GM12878 (cell line): ENCODE data around the gene THOC5. TPM values are rescaled to one million over a fixed set of nuclear protein-coding genes. Genes with fewer than 3 reads are reported as not detected.

Source experiments
- ATAC-seq: fragments of 200-7000 bp; cut with Tn5 transposase; 3 replicates; pipeline ENCODE4 v1.9.1; 2020; ENCODE audit warnings: mild to moderate bottlenecking, moderate library complexity
- BruUV-seq: library from RNA; stranded (reverse); fragments of 400-500 nt; replicated peaks from 2 replicates; lab custom pipeline; 2021; lab: Mats Ljungman, UMichigan
- CTCF ChIA-PET: fragments of 300-600 bp; sonication (Branson Sonifier 250); formaldehyde crosslinking; extraction: SDS; loops from one replicate; lab custom pipeline; 2021; ENCODE audit warnings: inconsistent platforms; lab: Yijun Ruan, JAX
- POLR2A ChIA-PET: fragments of 350-600 bp; formaldehyde crosslinking; extraction: SDS; loops from one replicate; lab custom pipeline; 2021; ENCODE audit warnings: inconsistent platforms; lab: Charles Lee
- RAD21 ChIA-PET: fragments of 300-600 bp; sonication (Branson Sonifier 250); formaldehyde crosslinking; loops from one replicate; lab custom pipeline; 2023; ENCODE audit warnings: antibody characterized with exemption; ENCODE audit not compliant: unreplicated experiment; lab: Charles Lee
- SMC1A ChIA-PET: fragments of 300-600 bp; sonication (Branson Sonifier 250); formaldehyde crosslinking; loops from one replicate; lab custom pipeline; 2023; ENCODE audit not compliant: unreplicated experiment, uncharacterized antibody; lab: Charles Lee
- DNase-seq: peaks from one replicate; pipeline ENCODE4 v3.0.0-alpha.2; 2011; ENCODE audit warnings: low read depth, low spot score
- FAIRE-seq: peaks from 3 replicates; lab custom pipeline; 2011; peaks lifted over from hg19 to GRCh38; lab: Jason Lieb, UNC
- H2AFZ ChIP-seq: 2 replicates; pipeline ENCODE4 v1.6.0; 2011; ENCODE audit warnings: low read depth, low read length, control low read depth; ENCODE audit not compliant: control insufficient read depth
- H3K27ac ChIP-seq: 2 replicates; pipeline ENCODE4 v1.5.1; 2011; ENCODE audit warnings: control low read depth; ENCODE audit not compliant: control insufficient read depth, insufficient read depth
- H3K27me3 ChIP-seq, 2 experiments: replicated peaks in 1 of 2; 2 replicates each; pipeline versions ENCODE4 v1.6.0 to v1.6.1; 2011; ENCODE audit warnings: low read length in 1 of 2; ENCODE audit not compliant: control insufficient read depth in 2 of 2, insufficient read depth in 2 of 2
- H3K36me3 ChIP-seq, 2 experiments: 2 replicates each; pipeline ENCODE4 v1.5.1; 2011; ENCODE audit warnings: low read length in 1 of 2; ENCODE audit not compliant: control insufficient read depth in 2 of 2, insufficient read depth in 2 of 2
- H3K4me1 ChIP-seq: 2 replicates; pipeline ENCODE4 v1.6.1; 2011; ENCODE audit warnings: mild to moderate bottlenecking, low read length, moderate library complexity, mixed read lengths; ENCODE audit not compliant: control insufficient read depth, insufficient read depth
- H3K4me2 ChIP-seq: 2 replicates; pipeline ENCODE4 v1.6.0; 2011; ENCODE audit warnings: control low read depth; ENCODE audit not compliant: control insufficient read depth, insufficient read depth
- H3K4me3 ChIP-seq: fragments of 200-600 bp; sonication (generic); 2 replicates; pipeline ENCODE4 v1.5.1; 2016
- H3K79me2 ChIP-seq: 2 replicates; pipeline ENCODE4 v1.6.0; 2011; ENCODE audit warnings: low read length; ENCODE audit not compliant: control insufficient read depth, insufficient read depth
- H3K9ac ChIP-seq: 2 replicates; pipeline ENCODE4 v1.8.0; 2011; ENCODE audit warnings: low read length, control low read depth, mixed read lengths; ENCODE audit not compliant: control insufficient read depth, insufficient read depth
- H3K9me3 ChIP-seq: replicated peaks from 3 replicates; pipeline ENCODE4 v1.5.1; 2011; ENCODE audit warnings: mild to moderate bottlenecking, low read length; ENCODE audit not compliant: control insufficient read depth, insufficient read depth
- H4K20me1 ChIP-seq: 2 replicates; pipeline ENCODE4 v1.6.0; 2011; ENCODE audit not compliant: control insufficient read depth, insufficient read depth
- BCL11A ChIP-seq: IDR thresholded peaks from 2 replicates; pipeline ENCODE4 v1.6.1; 2011; ENCODE audit warnings: low read depth, low read length
- BCL3 ChIP-seq: IDR thresholded peaks from 2 replicates; pipeline ENCODE4 v1.6.1; 2011; ENCODE audit warnings: borderline replicate concordance, low read depth, mild to moderate bottlenecking, moderate library complexity, low read length; ENCODE audit not compliant: insufficient read depth, poor library complexity, severe bottlenecking
- MYB ChIP-seq: fragments of 150-350 bp; IDR thresholded peaks from 2 replicates; pipeline ENCODE4 v1.6.1; 2014; ENCODE audit warnings: mild to moderate bottlenecking, low read depth, low read length, borderline replicate concordance
- PKNOX1 ChIP-seq: fragments of 450-650 bp; IDR thresholded peaks from 2 replicates; pipeline ENCODE4 v1.6.1; 2016; ENCODE audit warnings: mild to moderate bottlenecking
- POLR2AphosphoS5 ChIP-seq: IDR thresholded peaks from 2 replicates; pipeline ENCODE4 v1.6.1; 2011; ENCODE audit warnings: mild to moderate bottlenecking, low read length, inconsistent platforms
- YBX1 ChIP-seq: fragments of 450-650 bp; IDR thresholded peaks from 2 replicates; pipeline ENCODE4 v1.6.1; 2016; ENCODE audit warnings: antibody characterized with exemption
- ZNF274 ChIP-seq: IDR thresholded peaks from one replicate; pipeline ENCODE4 v1.8.0; 2011; ENCODE audit not compliant: insufficient read length, insufficient read depth
- ZNF687 ChIP-seq: fragments of 450-650 bp; IDR thresholded peaks from 2 replicates; pipeline ENCODE4 v1.6.1; 2017; ENCODE audit warnings: mild to moderate bottlenecking, moderate library complexity
- ZZZ3 ChIP-seq: IDR thresholded peaks from 2 replicates; pipeline ENCODE4 v1.6.1; 2011; ENCODE audit warnings: low read depth; ENCODE audit not compliant: control insufficient read depth, insufficient read length
- WGBS: methylation state at CpG from one replicate; pipeline ENCODE4 v1.1.6; 2016; ENCODE audit warnings: low lambda C conversion rate; ENCODE audit not compliant: insufficient replicate concordance, insufficient coverage; ENCODE audit errors: missing lambda C conversion rate; 5-methylcytosine and 5-hydroxymethylcytosine counted together
- in situ Hi-C: fragments of 300-500 bp; cut with MboI; formaldehyde crosslinking; loops from 9 replicates; pipeline ENCODE4 v1.14.3; 2018; ENCODE audit warnings: mixed read lengths
- intact Hi-C: fragments of 100-400 bp; cut with micrococcal nuclease; formaldehyde crosslinking; loops from one replicate; pipeline ENCODE4 v1.14.2; 2022; ENCODE audit not compliant: unreplicated experiment
- polyA plus RNA-seq, 11 experiments: library from polyadenylated mRNA; depleted of rRNA in 4 of 11; unstranded in 6 of 11; stranded (reverse) in 5 of 11; fragments of >200 nt; fragmentation: Nextera tagmentation in 4 of 11; fragmentation: Illumina TruSeq in 1 of 11; extraction: Ambion mirVana in 4 of 11; extraction: Trizol in 1 of 11; gene quantifications; 1 replicate in 1 of 11; 2 replicates in 10 of 11; pipeline versions ENCODE4 v1.2.1 to v1.2.3, GENCODE V29; 2011 to 2016; ENCODE audit warnings: inconsistent platforms in 2 of 11, missing spikeins in 2 of 11, low read depth in 1 of 11
- total RNA-seq, 4 experiments: library from RNA; depleted of rRNA in 3 of 4; stranded (reverse); fragments of >200 nt in 3 of 4; fragmentation: Illumina TruSeq in 1 of 4; extraction: Trizol in 1 of 4; gene quantifications; 2 replicates each; pipeline versions ENCODE4 v1.2.1 to v1.2.3, GENCODE V29; 2013 to 2021

Gene THOC5
- total and polyA plus RNA-seq, 10 of the 15 experiments (the other 5 are each of a cell fraction or from before 2014, with no cell fraction given), result 20.9 to 44.9 (median 31.4) TPM

GRCh38 chr22:29484642-29485041, 68.9 kb downstream of the THOC5 start:
- no peak for DNase-seq
- intact Hi-C loops, result no loop called here
- FAIRE-seq, result no peak
- no peak for TF ChIP-seq YBX1
- TF ChIP-seq PKNOX1, result no peak
- TF ChIP-seq BCL3, result no peak
- TF ChIP-seq ZNF274, result no peak
- SMC1A ChIA-PET, result interaction anchor here (1.2 kb wide), 1 partner anchor 10 kb away, joined by 4 read pairs; no protein-coding TSS in a partner anchor
- CTCF ChIA-PET, result interaction anchor here (0.9 to 1.1 kb wide), 2 partner anchors 14 to 39 kb away, joined by 3 to 4 read pairs; no protein-coding TSS in a partner anchor
- no peak overlapping the region for H3K9ac ChIP-seq
- no peaks in the 10 kb centered on the region for H3K79me2 ChIP-seq
- H3K27ac ChIP-seq, result no peak overlapping the region
- no peaks in the 10 kb centered on the region; the same call in 2 of the 3 replicates for H3K9me3 ChIP-seq
- POLR2A ChIA-PET, result interaction anchor here (0.6 to 0.7 kb wide), 2 partner anchors 13 to 125 kb away, joined by 3 read pairs; no protein-coding TSS in a partner anchor
- H4K20me1 ChIP-seq, result no peaks in the 10 kb centered on the region
- BruUV-seq, result no TSS peak
- in situ Hi-C loops, result no loop called here
- no peak overlapping the region for H2AFZ ChIP-seq
- 17% methylated on average over 2 of the region's 3 CpGs for WGBS
- no peaks in the 10 kb centered on the region; a peak in 1 of 4 replicates for H3K27me3 ChIP-seq
- no peaks in the 10 kb centered on the region for H3K36me3 ChIP-seq
- H3K4me3 ChIP-seq, result no peak overlapping the region
- H3K4me1 ChIP-seq, result no peaks in the 10 kb centered on the region
- ATAC-seq, result no peak
- no peak overlapping the region for H3K4me2 ChIP-seq
- RAD21 ChIA-PET, result interaction anchor here (0.9 kb wide), 1 partner anchor 89 kb away, joined by 3 read pairs; no protein-coding TSS in a partner anchor

GRCh38 chr22:29483254-29483653, 70.3 kb downstream of the THOC5 start:
- no TSS peak for BruUV-seq
- H3K27me3 ChIP-seq, result peaks cover 0 to 3% of the 10 kb centered on the region in 2 experiments; a peak in 2 of 4 replicates
- TF ChIP-seq MYB, result no peak
- TF ChIP-seq POLR2AphosphoS5, result no peak
- TF ChIP-seq ZNF687, result no peak
- no peak for TF ChIP-seq ZZZ3
- TF ChIP-seq BCL11A, result no peak

More at GRCh38 chr22:29483254-29483653, 70.3 kb downstream of the THOC5 start:
- H4K20me1 ChIP-seq, result no peaks in the 10 kb centered on the region
- SMC1A ChIA-PET, result no interaction called here
- no peak for FAIRE-seq
- no peaks in the 10 kb centered on the region for H3K79me2 ChIP-seq
- no peaks in the 10 kb centered on the region for H3K36me3 ChIP-seq
- POLR2A ChIA-PET, result interaction anchor here (0.7 kb wide), 1 partner anchor 154 kb away, joined by 5 read pairs; no protein-coding TSS in a partner anchor
- RAD21 ChIA-PET, result no interaction called here
- no peaks in the 10 kb centered on the region for H3K4me1 ChIP-seq
- H3K9ac ChIP-seq, result no peak overlapping the region
- ATAC-seq, result no peak
- no peaks in the 10 kb centered on the region; the same call in 2 of the 3 replicates for H3K9me3 ChIP-seq
- no peak overlapping the region for H3K27ac ChIP-seq
- H2AFZ ChIP-seq, result no peak overlapping the region
- CTCF ChIA-PET, result no interaction called here
- H3K4me2 ChIP-seq, result no peak overlapping the region
- DNase-seq, result no peak
- H3K4me3 ChIP-seq, result no peak overlapping the region
- intact Hi-C loops (no loop called here), in situ Hi-C loops (no loop called here)
- 76% methylated on average over 10 of the region's 13 CpGs for WGBS
